Measurements from ENCODE around the gene CDK14. TPM values are rescaled to one million over a fixed set of nuclear protein-coding genes. Genes with fewer than 3 reads are reported as not detected.

CDK14 gene
- total and polyA plus RNA-seq, 8 donors: 0.58 to 43.9 (median 12.2) TPM

DNA sequence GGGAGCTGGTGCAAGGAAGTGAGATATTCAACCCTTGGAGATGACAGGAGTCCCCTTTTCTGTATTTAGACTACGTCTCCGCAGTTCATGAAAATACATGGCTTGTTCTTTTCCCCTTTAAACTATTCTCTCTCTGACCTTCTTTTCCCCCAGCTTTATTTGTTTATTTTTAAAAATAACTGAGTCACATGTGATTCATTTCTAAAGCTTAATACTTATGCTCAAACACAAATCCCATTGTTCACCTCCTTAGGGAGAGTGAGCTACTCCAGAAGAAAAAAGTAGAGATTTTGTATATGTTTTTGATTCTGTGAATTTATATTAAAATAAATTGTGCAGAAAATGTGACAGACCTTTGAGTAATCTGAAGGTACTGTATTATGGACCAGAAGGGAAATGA lies 632.2 kb downstream of the CDK14 start:
- Histone ChIP-seq H3K36me3 (no peaks in the 10 kb centered on the region), H3K4me1 (no peaks in the 10 kb centered on the region), H3K4me3 (no peak overlapping the region), H3K9me3 (peaks cover 0 to 3% (median 0%) of the 10 kb centered on the region in 4 donors), H3K27me3 (no peaks in the 10 kb centered on the region), H3K27ac (no peak overlapping the region)
- WGBS, 5 donors: 70 to 89% (median 79%) methylated on average over 2 of the region's 2 CpGs
- no peak for DNase-seq
- intact Hi-C loops (cut with DNase I; ENCODE audit: low total_unique reads): no loop called here
- TF ChIP-seq POLR2A (IDR thresholded peaks at IDR 0.05): no peak
- TF ChIP-seq POLR2AphosphoS5 (IDR thresholded peaks at IDR 0.05): no peak
- no peak for TF ChIP-seq EP300 (IDR thresholded peaks at IDR 0.05)
- TF ChIP-seq, protein P1, sequence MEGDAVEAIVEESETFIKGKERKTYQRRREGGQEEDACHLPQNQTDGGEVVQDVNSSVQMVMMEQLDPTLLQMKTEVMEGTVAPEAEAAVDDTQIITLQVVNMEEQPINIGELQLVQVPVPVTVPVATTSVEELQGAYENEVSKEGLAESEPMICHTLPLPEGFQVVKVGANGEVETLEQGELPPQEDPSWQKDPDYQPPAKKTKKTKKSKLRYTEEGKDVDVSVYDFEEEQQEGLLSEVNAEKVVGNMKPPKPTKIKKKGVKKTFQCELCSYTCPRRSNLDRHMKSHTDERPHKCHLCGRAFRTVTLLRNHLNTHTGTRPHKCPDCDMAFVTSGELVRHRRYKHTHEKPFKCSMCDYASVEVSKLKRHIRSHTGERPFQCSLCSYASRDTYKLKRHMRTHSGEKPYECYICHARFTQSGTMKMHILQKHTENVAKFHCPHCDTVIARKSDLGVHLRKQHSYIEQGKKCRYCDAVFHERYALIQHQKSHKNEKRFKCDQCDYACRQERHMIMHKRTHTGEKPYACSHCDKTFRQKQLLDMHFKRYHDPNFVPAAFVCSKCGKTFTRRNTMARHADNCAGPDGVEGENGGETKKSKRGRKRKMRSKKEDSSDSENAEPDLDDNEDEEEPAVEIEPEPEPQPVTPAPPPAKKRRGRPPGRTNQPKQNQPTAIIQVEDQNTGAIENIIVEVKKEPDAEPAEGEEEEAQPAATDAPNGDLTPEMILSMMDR (IDR thresholded peaks at IDR 0.05): no peak

DNA sequence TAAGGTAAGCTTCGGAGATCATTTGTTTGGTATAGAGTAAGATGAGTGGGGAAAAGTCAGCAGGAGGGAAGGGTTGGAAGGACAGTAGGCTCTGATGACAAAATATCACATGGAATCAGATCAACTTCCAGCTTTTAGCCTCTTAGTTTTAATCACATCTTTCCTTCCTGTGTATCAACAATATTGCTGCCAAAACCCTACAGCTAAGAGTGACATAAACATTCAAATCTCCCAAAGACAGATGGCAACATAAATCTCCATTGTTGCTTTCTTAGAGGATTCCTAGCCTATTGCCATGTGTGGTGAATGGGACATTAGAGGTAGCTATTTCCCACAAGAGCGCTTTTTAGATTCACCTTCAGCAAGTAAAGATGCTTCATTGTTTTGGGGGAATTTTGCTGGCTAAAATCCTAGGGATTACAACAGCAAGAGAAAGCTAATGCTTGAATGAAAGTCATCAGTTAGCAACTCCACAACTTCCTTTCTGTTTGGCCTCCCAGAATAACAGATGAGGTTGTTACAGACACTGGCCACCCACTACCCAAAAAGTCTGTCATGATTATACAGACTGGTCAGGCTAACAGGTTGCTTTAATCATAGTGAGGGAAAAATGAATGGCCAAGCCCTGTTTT lies 632.9 kb downstream of the CDK14 start:
- intact Hi-C loops (cut with DNase I; ENCODE audit: low total_unique reads): no loop called here
- 62 to 86% (median 68%) methylated on average over 2 of the region's 2 CpGs for WGBS, 5 donors
- peaks cover 0 to 3% (median 0%) of the 10 kb centered on the region in 4 donors for H3K9me3 ChIP-seq
- H3K36me3 ChIP-seq: no peaks in the 10 kb centered on the region
- no peak for DNase-seq
- no peak overlapping the region for H3K27ac ChIP-seq
- TF ChIP-seq EP300 (IDR thresholded peaks at IDR 0.05) (no peak), POLR2A (IDR thresholded peaks at IDR 0.05) (no peak), POLR2AphosphoS5 (IDR thresholded peaks at IDR 0.05) (no peak)
- TF ChIP-seq, protein P1 (IDR thresholded peaks at IDR 0.05): no peak
- no peaks in the 10 kb centered on the region for H3K27me3 ChIP-seq
- H3K4me3 ChIP-seq: no peak overlapping the region
- no peaks in the 10 kb centered on the region for H3K4me1 ChIP-seq

DNA sequence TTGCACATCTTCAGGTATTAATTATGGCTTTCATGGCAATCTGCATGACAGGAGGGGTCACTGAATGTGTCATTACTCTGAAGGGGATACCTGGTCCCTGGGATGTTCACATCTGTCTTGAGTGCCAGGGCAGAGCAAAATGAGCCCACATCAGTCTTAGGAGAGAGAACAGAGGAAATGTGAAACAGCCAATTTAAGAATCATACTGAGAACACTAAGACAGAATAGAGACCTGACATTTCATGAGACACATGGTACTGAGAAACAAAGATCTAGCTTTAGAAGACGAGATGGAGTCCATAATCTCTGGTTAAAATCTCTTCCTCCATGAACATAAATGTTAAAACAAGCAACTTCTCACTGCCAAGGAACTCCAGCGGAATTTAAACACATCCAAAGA lies 634.0 kb downstream of the CDK14 start:
- Histone ChIP-seq H3K27ac (no peak overlapping the region), H3K4me3 (no peak overlapping the region), H3K4me1 (no peaks in the 10 kb centered on the region), H3K36me3 (no peaks in the 10 kb centered on the region), H3K27me3 (no peaks in the 10 kb centered on the region), H3K9me3 (peaks cover 0 to 3% (median 0%) of the 10 kb centered on the region in 4 donors)
- 64 to 83% (median 79%) methylated on average over 2 of the region's 2 CpGs for WGBS, 5 donors
- TF ChIP-seq, protein P1 (IDR thresholded peaks at IDR 0.05): no peak
- TF ChIP-seq POLR2A (IDR thresholded peaks at IDR 0.05): no peak
- TF ChIP-seq POLR2AphosphoS5 (IDR thresholded peaks at IDR 0.05): no peak
- TF ChIP-seq EP300 (IDR thresholded peaks at IDR 0.05): no peak
- no peak for DNase-seq
- intact Hi-C loops (cut with DNase I; ENCODE audit: low total_unique reads): no loop called here

DNA sequence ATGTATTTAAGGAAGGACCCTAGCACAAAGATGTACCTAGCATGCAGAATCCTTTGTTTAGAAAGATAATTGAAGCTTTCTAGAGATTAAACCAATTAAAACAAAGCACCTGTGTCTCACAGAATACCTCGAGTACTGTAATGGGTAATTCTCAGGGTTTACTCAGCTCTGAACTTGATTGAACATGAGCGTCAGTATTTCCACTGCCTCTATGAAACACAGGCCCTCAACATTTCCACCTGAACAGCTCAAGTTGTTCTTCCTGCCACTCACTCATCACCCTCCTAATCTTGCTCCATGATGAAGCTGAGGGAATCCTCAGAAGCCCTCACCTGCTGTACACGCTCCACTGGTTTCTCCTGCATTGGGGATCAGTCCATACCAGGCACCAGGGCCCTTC lies 634.4 kb downstream of the CDK14 start:
- TF ChIP-seq POLR2A (IDR thresholded peaks at IDR 0.05): no peak
- no peak for TF ChIP-seq EP300 (IDR thresholded peaks at IDR 0.05)
- TF ChIP-seq, protein P1 (IDR thresholded peaks at IDR 0.05): no peak
- TF ChIP-seq POLR2AphosphoS5 (IDR thresholded peaks at IDR 0.05): no peak
- Histone ChIP-seq H3K27me3 (no peaks in the 10 kb centered on the region), H3K4me3 (no peak overlapping the region), H3K27ac (no peak overlapping the region), H3K4me1 (no peaks in the 10 kb centered on the region), H3K9me3 (peaks cover 0 to 3% (median 0%) of the 10 kb centered on the region in 4 donors), H3K36me3 (no peaks in the 10 kb centered on the region)
- 66 to 83% (median 77%) methylated on average over 3 of the region's 3 CpGs for whole genome bisulfite sequencing, 5 donors
- intact Hi-C loops (cut with DNase I; ENCODE audit: low total_unique reads): no loop called here
- no peak for DNase-seq

Measured in stomach (tissue), 9 donors.